ENCODE measurements around the gene SYNGR1. TPM values are rescaled to one million over a fixed set of nuclear protein-coding genes. Genes with fewer than 3 reads are reported as not detected.

SYNGR1 gene
- total and polyA plus RNA-seq, 8 donors = 0.45 to 18.1 (median 6.4) TPM

GRCh38 chr22:39422101-39422500, 72.3 kb downstream of the SYNGR1 start:
- intact Hi-C loops (cut with DNase I; ENCODE audit: low total_unique reads) = no loop called here
- Histone ChIP-seq H3K27ac (no peak overlapping the region), H3K4me1 (no peaks in the 10 kb centered on the region), H3K36me3 (peaks cover 75 to 100% (median 97%) of the 10 kb centered on the region in 4 donors), H3K4me3 (no peak overlapping the region), H3K9me3 (no peaks in the 10 kb centered on the region), H3K27me3 (no peaks in the 10 kb centered on the region)
- no peak for DNase-seq
- 86 to 90% (median 86%) methylated on average over 6 to 7 of the region's 7 CpGs for WGBS, 5 donors
- no peak for TF ChIP-seq POLR2AphosphoS5 (IDR thresholded peaks at IDR 0.05)
- TF ChIP-seq, protein P1, sequence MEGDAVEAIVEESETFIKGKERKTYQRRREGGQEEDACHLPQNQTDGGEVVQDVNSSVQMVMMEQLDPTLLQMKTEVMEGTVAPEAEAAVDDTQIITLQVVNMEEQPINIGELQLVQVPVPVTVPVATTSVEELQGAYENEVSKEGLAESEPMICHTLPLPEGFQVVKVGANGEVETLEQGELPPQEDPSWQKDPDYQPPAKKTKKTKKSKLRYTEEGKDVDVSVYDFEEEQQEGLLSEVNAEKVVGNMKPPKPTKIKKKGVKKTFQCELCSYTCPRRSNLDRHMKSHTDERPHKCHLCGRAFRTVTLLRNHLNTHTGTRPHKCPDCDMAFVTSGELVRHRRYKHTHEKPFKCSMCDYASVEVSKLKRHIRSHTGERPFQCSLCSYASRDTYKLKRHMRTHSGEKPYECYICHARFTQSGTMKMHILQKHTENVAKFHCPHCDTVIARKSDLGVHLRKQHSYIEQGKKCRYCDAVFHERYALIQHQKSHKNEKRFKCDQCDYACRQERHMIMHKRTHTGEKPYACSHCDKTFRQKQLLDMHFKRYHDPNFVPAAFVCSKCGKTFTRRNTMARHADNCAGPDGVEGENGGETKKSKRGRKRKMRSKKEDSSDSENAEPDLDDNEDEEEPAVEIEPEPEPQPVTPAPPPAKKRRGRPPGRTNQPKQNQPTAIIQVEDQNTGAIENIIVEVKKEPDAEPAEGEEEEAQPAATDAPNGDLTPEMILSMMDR (IDR thresholded peaks at IDR 0.05) = no peak
- no peak for TF ChIP-seq EP300 (IDR thresholded peaks at IDR 0.05)
- no peak for TF ChIP-seq POLR2A (IDR thresholded peaks at IDR 0.05)

DNA sequence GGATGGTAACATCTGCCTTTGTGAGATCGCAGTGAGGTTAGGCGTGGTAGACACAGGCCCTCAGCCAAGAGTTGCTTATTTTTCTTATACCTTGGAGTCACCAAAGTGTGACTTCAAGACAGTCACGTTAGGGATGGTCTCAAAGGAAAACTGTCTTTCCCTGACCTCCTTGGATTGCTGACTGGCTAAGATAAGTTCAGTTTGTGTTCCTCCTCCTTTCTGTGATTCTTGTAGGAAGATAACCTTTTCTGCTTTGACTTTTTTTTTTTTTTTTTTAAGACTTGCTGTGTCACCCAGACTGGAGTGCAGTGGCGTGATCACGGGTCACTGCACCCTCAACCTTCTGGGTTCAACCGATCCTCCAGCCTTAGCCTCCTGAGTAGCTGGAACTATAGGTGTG, 72.9 kb downstream of the SYNGR1 start:
- no peaks in the 10 kb centered on the region for H3K9me3 ChIP-seq
- no peak for DNase-seq
- TF ChIP-seq, protein P1 (IDR thresholded peaks at IDR 0.05) = no peak
- no peak for TF ChIP-seq POLR2A (IDR thresholded peaks at IDR 0.05)
- no peak for TF ChIP-seq EP300 (IDR thresholded peaks at IDR 0.05)
- TF ChIP-seq POLR2AphosphoS5 (IDR thresholded peaks at IDR 0.05) = no peak
- no peaks in the 10 kb centered on the region for H3K27me3 ChIP-seq
- no peak overlapping the region for H3K4me3 ChIP-seq
- WGBS, 5 donors = 90 to 96% (median 96%) methylated on average over 6 of the region's 6 CpGs
- H3K27ac ChIP-seq = no peak overlapping the region
- no peaks in the 10 kb centered on the region for H3K4me1 ChIP-seq
- peaks cover 75 to 100% (median 97%) of the 10 kb centered on the region in 4 donors for H3K36me3 ChIP-seq
- intact Hi-C loops (cut with DNase I; ENCODE audit: low total_unique reads) = no loop called here

DNA sequence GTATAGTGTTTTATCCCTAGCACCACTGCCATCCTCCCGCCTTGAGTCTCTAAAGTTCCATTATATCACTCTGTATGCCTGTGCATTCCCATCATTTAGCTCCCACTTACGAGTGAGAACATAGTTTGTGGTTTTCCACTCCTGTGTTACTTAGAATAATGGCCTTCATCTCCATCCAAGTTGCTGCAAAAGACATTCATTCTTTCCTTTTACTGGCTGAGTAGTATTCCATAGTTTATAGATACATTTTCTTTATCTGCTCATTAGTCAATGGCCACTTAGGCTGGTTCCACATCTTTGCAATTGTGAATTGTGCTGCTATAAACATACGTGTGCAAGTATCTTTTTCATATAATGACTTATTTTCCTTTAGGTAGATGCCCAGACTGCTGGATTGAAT, 74.2 kb downstream of the SYNGR1 start:
- H3K36me3 ChIP-seq = peaks cover 79 to 100% (median 97%) of the 10 kb centered on the region in 4 donors
- no peak overlapping the region for H3K27ac ChIP-seq
- 95 to 99% (median 97%) methylated on average over 3 of the region's 3 CpGs for whole genome bisulfite sequencing, 5 donors
- intact Hi-C loops (cut with DNase I; ENCODE audit: low total_unique reads) = no loop called here
- no peaks in the 10 kb centered on the region for H3K27me3 ChIP-seq
- no peak overlapping the region for H3K4me3 ChIP-seq
- no peaks in the 10 kb centered on the region for H3K9me3 ChIP-seq
- no peaks in the 10 kb centered on the region for H3K4me1 ChIP-seq
- DNase-seq = no peak
- TF ChIP-seq EP300 (IDR thresholded peaks at IDR 0.05) (no peak), POLR2AphosphoS5 (IDR thresholded peaks at IDR 0.05) (no peak), POLR2A (IDR thresholded peaks at IDR 0.05) (no peak)
- TF ChIP-seq, protein P1 (IDR thresholded peaks at IDR 0.05) = no peak

- intact Hi-C loops (cut with DNase I; ENCODE audit: low total_unique reads) = no loop called here
- no peak overlapping the region for H3K27ac ChIP-seq
- WGBS, 5 donors = 94 to 97% (median 95%) methylated on average over 8 to 20 of the region's 20 CpGs
- no peak overlapping the region for H3K4me3 ChIP-seq
- TF ChIP-seq POLR2A (IDR thresholded peaks at IDR 0.05) = no peak
- no peak for TF ChIP-seq EP300 (IDR thresholded peaks at IDR 0.05)
- TF ChIP-seq POLR2AphosphoS5 (IDR thresholded peaks at IDR 0.05) = no peak
- TF ChIP-seq, protein P1 (IDR thresholded peaks at IDR 0.05) = no peak
- H3K9me3 ChIP-seq = no peaks in the 10 kb centered on the region
- H3K36me3 ChIP-seq = peaks cover 77 to 100% (median 98%) of the 10 kb centered on the region in 4 donors
- no peaks in the 10 kb centered on the region for H3K27me3 ChIP-seq
- no peak for DNase-seq
- peaks cover 0 to 15% (median 7%) of the 10 kb centered on the region in 4 donors for H3K4me1 ChIP-seq
Measured at GRCh38 chr22:39426380-39427043, 76.7 kb downstream of the SYNGR1 start.

All from stomach (tissue), 9 donors.